NCI-H187 treated with DMSO at 0.1 percent for 48 hours (cell line): ENCODE data around the gene CHN2.
"Not testable (repeated sequence)": the region's sequence is repeated elsewhere in the genome, so short reads cannot be mapped to it uniquely, and the experiment has no call there.

ENCODE experiments used
- DNase-seq: peaks from one replicate; lab custom pipeline; 2025; lab: John Stamatoyannopoulos, UW

CHN2 gene

DNA sequence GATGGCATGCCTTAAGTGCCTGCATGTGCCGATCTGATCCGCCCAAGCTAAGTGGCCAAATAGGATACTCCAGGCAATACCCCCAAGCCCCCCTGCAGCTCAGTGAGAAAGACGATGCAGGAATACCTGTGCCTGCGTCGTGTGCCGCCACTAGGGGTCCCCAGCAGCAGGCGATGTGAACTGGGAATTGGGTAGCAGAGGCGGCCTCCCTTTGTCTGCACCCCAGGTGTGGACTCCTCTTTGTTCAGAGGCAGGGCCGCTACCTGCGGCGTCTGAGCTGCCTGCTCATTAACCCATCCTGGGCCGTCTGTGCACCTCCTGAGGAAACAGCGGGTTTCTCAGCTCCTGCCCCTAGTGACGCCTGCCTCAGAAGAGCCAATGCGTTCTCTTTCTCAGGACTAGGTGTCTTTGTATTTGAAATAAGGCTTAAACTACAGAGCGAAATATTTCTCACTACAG, 4.8 kb upstream of the CHN2 start:
- DNase-seq: peak; percentile 60

DNA sequence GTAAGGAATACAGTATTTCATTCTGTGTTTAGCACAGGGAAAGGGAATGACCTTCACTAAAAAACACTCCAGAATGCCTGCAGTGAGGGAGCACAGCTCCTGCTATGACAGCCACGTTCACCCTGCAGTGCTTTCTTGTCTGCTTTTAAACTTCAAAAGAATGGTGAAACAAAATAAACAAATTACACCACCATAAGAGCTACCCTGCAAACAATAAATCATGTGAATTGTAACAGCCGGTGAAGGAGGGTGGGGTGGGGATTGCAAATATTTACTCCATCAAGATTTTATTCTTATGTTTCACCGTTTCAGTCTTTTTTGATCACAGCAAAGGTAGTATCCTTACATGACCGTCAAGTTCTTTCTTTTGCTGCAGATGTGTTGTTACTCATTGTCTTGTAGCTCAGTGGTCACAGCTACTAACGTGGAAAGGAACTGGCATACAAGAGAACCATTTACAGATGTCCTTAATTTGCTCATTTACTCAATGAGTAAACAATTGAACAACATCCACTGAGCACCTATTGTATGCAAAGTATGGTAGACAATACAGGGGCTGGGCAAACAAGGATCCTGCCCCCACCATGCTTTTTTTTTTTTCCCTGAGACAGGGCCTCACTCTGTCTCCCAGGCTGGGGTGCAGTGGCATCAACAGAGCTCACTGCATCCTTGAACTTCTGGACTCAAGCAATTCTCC, 4.1 kb upstream of the CHN2 start:
- peak; percentile 27 for DNase-seq

DNA sequence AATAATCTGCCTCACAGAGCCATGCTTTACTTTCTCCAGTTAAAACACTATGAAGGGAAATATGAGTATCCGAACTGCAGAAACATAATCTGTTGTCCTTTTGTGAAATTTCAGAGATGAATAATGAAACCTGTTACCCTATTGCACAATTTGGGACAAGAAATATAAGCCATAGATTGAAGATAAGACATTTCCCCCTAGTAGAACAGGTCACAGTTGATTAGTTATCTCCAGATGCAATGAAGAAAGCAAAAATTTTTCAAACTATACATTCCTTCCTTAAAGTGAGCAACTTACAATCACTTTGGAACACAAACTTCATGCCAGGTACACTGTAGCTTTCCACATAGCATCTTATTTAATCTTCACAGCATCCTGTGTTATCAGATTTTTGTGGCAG, 2.3 kb upstream of the CHN2 start:
- no peak for DNase-seq

DNA sequence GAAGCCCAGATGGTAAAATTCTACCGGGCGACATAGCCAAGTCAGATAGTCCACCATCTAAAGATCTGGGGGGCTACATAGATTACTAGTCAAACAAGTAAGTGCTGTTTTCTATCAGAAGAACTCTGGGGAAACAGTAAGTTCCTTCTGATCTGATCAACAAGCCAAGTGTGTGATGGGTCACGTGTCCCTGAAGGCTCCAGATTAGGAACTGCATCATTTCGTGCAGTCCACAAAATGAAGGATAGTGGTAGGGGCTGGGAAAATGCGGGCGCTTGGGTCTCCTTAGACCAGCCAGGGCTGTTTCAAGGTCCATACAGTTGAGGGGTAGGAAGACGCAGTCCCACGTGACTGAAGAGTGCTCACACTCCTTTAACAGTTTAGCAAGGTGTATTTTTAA, 1.8 kb upstream of the CHN2 start:
- no peak for DNase-seq

DNA sequence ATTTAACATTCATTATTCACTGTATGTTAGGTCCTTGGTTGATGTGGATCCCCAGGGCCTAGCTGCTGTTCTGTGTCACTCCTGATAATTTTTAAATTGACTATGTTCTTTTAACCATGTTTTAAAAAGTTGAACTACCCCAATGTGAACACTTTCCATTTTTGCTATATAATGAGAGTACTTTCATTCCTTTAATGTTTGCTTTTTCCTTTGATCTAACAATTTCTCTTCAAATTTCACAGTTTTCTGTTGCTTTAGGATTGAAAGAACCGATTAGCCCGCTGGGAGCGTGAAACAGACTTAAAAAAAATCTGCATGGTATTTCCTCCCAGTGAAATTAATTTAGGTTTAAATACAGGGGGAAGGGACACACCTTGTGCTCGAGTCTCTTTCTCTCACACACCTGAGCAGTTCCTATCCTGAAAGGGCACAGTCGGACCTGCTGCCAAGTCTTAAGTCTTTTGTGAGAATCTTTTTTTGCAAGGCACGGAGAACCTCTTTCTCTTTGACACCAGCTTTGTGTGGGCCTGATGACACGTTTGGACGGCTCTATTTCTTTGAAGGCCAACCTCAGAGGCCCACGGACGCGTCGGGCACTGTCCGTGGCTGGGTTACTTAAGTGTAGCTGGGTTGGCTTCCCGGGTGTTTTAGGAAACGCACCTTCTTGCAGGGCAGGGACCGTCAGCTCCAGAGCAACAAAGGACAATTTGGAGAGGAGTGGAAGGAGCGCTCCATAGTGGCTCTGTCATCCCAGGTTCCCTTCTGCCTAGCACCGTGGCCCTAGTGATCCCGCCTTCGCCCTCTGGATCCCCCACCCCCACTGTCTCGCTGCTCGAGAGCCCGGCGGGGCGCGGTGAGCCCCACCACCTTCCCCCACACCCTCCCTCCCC, 1.0 kb upstream of the CHN2 start:
- DNase-seq: no peak

DNA sequence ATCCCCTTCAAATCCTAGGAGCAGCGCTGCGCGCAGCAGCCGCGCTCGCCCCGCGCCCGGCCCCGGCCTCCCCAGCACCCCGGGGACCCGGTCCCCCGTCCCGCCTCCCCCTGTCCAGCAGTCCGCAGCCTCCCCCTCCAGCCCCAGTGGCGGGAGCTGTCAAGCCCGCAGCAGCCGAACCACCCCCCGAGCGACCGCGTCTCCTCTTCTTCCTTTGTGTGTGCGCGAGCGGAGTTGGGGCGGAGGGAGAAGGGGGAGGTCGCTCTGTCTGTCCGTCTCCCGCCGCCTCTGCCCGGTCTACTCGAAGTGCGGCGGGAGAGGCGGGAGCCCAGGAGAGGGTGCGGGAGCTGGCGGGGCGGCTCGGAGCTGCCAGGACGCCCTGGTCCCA, 375 bp upstream of the CHN2 start:
- DNase-seq: no peak

DNA sequence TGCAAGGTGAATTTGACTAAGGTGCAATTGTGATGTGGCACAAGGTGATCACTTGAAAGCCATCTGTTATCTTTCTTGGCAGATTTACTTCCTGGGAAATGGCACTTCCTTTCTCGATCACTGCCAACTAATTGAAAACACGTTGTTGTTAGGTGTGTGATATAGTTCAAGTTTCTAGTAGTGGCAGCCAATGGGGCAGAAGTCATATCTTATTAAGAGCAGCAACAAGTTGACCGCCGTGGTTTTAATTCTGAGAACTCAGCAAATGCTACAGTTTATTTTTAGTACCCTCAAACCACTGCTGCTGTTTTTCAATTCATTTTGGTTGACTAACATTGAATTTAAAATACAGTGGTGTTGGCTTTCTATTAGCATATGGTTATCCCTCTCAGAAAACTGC, 1.6 kb downstream of the CHN2 start:
- no peak for DNase-seq

DNA sequence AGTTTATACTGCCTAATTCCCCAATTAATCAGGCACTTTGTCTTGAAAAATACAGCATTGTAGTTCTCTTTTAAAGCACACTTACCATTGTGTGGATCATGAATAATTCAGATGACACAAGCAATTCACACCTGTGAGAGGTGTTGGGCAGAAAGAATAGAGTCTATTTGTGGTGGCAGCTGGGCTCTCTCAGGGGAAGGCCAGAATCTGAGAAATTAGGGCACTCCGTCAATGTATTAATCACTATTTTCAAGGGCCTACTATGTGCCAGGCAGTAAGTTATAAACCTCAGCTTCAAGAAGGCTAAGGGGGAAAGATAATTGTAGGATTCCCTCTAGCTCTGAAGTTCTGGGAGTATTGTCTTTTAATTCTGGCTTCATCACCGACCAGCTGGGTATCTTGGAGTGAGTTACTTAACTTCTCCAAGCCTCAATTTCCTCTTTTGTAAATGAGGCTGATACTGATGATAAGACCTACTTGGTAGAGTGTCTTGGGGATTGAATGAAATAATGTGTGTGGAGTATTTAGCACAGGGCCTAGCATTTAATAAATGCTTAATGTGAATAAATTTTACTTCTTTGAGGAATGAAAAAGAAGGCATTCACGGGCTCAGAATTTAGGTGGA, 2.5 kb downstream of the CHN2 start:
- DNase-seq: no peak

DNA sequence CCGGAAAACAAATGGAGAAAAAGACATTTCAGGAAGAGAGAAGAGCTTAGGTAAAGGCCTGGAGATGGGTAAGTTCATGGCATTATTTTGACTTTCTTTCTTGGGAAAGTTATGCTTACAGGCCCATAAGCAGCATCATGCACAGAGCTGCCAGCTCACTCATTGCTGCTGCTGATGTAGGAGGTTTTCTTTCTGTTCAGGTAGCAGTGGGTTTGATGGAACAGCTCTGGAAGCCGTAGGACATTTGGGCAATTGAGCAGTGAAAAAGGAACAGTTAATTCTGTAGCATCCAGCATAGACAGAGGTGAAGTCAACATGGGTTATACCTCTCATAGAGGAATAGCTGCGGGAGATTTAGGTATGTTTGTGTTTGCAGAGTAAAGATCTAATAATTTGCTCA, 3.3 kb downstream of the CHN2 start:
- no peak for DNase-seq

DNA sequence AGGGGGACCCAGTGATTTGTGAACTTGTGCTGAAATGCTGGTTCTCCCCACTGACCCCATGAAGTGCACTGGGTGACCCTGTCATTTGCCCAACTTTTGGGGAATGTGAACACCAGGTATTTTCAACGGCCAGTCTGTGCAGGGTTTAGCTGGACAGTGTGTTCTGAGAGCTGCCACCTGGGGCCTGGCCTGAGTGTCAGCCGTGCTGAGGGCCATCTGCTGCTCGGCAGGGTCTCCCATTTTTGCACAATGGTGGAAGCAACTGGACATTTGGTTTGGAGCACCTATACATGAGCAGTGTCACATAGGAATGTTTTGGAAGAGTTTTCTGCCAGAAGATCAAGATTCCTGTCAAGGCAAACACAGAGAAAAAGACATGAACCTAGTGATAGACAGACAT, 5.2 kb downstream of the CHN2 start:
- DNase-seq: no peak

DNA sequence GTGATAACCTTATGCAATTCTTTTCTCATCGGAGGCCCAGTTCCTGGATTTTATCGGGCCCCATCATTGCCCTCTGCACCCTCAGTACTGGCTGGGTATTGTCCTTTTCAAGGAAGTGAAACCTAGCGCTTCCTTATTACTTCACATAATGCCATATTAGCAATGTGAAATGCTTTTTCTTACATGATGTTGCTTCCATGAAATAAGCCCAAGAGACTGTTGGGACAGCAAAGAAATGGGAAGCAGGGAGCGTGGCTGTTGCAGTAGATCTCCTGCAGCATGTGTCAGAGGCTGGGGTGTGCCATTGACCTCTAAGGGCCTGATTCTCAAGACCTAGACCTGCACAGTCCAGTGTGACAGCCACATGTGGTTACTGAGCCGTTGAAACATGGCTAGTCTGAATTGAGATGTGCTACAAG, 8.1 kb downstream of the CHN2 start:
- DNase-seq: no peak

DNA sequence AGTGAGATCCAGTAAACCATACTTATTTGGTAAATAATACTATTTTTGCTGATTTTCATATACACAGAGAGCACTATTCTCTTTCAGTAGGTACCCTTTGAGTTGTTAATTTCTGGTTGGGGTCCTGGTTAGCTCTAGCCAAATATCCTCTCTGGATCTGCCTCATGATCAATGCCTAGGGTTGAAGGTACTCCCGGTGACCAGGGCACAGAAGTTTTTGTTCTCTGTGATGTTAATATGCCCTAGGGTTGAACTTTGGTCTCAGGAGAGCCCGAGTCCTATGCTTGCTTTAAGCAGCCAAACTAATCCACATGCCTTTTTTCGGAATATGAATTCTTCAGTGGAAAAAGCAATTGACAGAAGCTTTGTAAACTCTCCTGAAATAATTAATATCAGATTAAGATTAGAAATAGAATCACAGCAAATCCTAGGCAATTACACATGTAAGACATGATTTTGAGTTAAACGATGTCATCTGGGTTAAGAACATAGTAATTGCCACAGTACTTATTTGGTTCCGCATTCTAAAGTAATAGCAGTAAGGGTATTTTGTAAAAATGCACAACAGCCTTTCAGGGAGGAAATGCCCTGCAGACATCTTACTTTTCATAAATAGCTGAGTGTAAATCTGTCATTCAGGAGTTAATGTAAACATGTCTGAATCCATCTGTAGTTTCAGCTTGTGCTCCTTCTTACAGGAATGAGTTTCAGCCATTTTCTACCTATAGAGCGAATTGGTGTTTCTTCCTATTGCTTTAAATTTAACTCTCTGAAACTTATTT, 10.1 kb downstream of the CHN2 start:
- no peak for DNase-seq

DNA sequence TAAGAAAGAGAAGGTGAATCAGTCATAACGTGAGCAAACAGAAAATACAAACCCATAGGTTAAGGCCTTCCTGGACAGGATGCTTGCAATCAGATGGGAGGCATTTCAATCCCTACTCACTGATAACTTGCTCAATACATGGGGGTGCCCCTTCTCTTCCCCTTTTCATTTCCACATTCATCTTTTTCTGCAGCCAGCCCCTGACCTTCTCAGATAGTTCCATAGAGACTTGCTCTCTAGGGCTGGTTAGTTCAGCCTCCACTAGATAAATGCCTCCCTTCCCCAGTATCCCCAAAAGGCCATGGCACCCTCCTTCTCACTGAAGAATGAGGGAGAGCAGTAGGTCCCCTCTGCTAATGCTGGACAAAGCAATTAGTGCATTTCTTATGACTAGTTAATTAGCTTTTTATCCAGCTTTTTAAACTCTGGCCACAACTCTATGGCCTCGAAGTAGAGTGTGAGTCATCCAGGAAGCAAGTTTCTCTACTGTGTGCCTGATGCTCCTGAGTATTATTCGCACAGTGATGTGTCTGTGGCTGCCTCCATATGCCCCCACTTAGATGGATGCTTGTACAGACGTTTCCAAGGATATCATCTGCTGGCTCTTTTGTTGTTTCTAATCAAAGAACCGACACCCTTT, 12.7 kb downstream of the CHN2 start:
- no peak for DNase-seq

DNA sequence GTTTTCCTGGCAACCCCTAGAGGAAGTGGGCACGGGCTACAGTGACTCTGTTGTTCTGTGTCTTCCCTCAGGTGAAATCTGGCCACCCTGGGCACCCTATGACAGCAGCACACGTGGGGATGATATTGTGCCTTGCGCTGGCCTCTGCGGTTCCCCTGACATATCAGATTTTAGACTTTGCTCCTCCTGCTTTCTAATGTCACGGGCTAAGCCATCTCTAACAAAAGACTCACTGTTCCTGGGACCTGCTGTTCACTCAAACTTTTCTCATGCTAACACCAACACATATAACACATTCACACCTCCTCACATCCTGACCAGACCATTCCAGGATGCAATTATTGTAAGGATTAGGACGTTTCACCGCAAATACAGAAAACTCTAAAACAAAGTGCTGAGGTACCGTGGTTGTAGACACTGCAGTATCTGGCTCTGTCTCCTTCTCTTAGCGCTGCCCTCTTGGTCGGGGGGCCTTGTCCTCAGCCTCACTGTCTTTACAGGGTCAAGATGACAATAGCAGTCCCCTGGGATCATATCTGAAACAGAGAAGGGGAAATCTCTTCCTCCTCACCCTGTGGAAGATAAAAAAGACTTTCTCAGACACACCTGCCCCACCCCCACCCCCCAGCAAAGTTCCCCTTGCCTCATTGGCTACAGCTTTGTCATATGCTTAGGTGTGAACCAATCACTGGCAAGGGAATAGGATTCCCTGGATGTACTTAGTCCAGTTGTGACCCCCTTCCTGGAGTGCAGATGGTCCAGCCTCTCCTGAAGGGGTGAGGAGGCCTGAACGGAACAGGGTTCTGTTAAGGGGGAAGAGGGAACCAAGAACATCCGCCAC, 14.1 kb downstream of the CHN2 start:
- DNase-seq: no peak

DNA sequence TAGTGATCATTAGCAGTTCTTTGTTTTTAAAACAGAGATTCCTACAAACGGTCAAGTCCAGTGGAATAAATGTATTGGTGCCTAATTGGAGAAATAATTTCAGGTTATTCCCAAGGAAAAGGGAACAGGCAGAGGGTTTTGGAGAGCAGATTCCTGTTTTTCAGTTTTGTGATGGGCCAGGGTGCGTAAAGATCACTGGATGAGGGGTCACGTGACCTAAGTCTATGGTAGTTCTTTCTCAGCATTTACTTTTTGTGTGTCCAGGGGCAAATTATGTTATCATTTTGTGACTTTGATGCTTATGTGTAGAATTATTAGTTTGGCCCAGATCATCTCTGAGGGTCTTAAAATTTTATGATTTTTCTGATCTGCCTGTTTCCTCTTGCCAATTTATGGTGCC, 15.2 kb downstream of the CHN2 start:
- no peak for DNase-seq

DNA sequence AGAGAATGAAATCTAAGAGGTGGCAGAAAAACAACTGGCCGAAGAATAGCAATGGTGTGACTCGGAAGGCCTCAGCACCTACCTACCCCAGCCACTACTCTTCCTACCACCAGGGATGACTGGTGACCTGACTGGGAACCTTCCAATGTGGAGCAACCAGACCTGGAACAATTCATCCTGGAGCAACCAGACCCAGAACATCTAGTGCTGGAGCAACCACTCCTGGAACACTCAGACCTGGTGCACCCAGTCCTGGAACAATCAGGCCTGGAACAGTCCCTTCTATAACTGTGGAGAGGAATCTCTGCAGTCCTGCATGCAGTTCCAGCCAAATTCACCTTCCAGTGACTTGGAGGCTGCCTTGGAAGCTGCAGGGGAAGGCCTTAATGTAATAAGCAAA, 18.2 kb downstream of the CHN2 start:
- DNase-seq: not testable (repeated sequence)

DNA sequence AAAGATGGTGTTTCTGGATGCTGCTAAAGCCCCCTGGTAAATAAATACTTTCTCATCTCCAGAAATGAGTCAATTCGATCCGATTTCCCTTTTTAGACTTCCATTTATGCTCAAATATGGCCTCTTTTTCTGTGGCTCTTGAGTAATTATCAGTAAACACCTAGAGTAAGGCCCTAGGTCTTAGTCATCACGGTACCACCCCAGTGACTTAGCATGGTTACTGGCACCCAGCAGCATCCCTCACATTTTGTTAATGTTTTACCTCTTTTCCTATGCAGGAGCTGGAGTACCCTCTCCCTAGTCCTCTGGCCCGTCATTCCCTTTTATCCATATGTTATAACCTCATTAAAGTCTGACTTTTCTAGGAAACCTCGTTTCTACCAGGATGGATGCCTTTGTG, 19.5 kb downstream of the CHN2 start:
- DNase-seq: no peak

DNA sequence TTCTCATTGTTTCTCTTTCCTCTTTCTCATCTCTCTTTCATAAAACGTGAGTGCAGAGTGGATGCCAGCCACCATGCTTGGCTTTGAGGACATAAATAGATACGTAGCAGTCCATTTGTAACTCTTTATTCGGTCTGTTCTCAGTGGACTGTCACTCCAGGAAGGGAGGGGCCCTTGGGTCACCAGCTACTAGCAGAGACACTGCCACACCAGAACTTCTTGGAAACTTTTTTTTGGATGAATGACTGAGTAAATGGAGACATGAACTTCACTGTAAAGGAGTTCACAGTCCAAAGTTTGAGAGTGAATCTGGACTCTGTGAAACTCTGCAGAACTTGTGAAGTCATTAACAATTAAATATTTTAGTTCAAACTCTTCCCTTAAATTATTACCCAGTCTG, 20.2 kb downstream of the CHN2 start:
- no peak for DNase-seq

DNA sequence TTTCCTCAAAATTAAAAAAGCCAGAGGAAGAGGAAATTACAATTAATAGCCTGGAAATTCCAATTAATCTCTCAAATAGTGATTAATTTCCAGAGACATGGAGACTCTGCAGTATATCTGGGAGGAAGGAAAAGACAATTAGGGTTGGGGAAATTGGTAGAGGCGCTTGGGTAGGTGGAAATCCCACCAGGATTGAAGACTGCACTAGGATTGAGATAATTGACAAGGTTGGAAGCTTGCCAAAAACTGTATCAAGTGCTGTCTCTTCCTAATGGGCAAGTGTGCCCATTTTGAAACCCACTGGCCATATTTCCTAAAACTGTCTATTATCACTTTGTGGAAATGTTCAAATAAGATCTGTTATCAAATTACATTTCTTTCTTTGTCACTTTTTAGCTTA, 21.6 kb downstream of the CHN2 start:
- no peak for DNase-seq

DNA sequence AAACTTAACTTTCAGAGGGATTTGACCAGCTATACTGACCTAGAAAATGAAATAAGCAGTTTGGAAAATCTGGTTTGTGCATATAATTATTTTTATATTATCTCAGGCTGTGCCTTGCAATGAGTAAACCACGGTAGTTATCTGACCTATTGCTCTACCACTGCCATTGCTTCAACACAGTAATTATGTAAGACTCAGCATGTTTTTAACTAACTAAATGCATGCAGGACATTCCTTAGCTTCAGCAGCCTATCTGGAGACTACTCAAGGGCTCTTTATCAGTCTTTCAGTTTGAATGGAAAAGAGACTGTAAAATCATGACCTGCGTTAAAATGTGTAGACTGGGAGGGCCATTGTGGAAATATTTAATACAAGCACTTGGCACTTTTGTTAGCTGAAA, 22.5 kb downstream of the CHN2 start:
- DNase-seq: no peak

DNA sequence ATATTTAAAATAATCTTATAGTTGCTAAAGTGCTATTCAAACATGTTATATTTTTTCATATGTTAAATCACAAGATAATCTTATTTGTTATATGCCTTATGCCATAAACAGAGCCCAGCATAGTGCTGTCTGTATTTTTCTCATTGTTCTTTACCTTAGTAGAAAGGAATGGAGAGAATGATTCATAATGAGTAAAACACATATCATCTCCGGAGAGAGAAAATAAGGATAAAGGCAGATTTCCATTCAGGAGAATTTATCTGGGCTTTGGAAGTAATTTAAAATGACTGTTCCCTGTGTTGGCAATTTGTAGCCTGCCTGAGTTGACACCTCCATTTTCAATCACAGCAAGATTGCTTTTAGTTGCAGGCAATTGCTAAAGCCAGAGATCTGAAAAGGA, 30.2 kb downstream of the CHN2 start:
- no peak for DNase-seq
